ENCODE data around the gene TNFAIP8. TPM values are rescaled to one million over a fixed set of nuclear protein-coding genes. Genes with fewer than 3 reads are reported as not detected.

Gene TNFAIP8
- total and polyA plus RNA-seq, 10 of the 15 experiments (the other 5 are each of a cell fraction or from before 2014, with no cell fraction given), result 124 to 324 (median 177) TPM

- Histone ChIP-seq H3K4me3 (no peak overlapping the region; the same call in 1 of the 2 replicates), H2AFZ (ENCODE audit: control insufficient read depth, low read depth, low read length) (no peak overlapping the region), H3K27me3 (replicated peaks in 1 of 2; ENCODE audit: control insufficient read depth in 2 of 2, insufficient read depth in 2 of 2, low read length in 1 of 2) (no peaks in the 10 kb centered on the region), H3K36me3 (ENCODE audit: control insufficient read depth in 2 of 2, insufficient read depth in 2 of 2, low read length in 1 of 2) (peaks cover 7 to 15% of the 10 kb centered on the region in 2 experiments), H3K4me2 (ENCODE audit: control insufficient read depth, insufficient read depth) (peak overlapping the region; percentile 3; the same call in 1 of the 2 replicates), H4K20me1 (ENCODE audit: control insufficient read depth, insufficient read depth) (peaks cover 2% of the 10 kb centered on the region; the same call in 1 of the 2 replicates), H3K9ac (ENCODE audit: control insufficient read depth, insufficient read depth, low read length) (no peak overlapping the region), H3K27ac (ENCODE audit: control insufficient read depth, insufficient read depth) (peak overlapping the region; percentile 64), H3K79me2 (ENCODE audit: control insufficient read depth, insufficient read depth, low read length) (peaks cover 58% of the 10 kb centered on the region), H3K9me3 (replicated peaks; ENCODE audit: control insufficient read depth, insufficient read depth, low read length) (no peaks in the 10 kb centered on the region), H3K4me1 (ENCODE audit: control insufficient read depth, insufficient read depth, low read length) (peaks cover 77% of the 10 kb centered on the region)
- DNase-seq (ENCODE audit: low read depth, low spot score) (no peak), FAIRE-seq (no peak), ATAC-seq (peak; percentile 31)
- CTCF ChIA-PET, result interaction anchor here (1.0 to 2.8 kb wide), 3 partner anchors 8 to 33 kb away, joined by 3 to 9 read pairs (median 3); no protein-coding TSS in a partner anchor
- RAD21 ChIA-PET (ENCODE audit: unreplicated experiment), result interaction anchor here (0.7 to 4.0 kb wide), 6 partner anchors 15 to 83 kb away, joined by 3 to 17 read pairs (median 6); no protein-coding TSS in a partner anchor
- in situ Hi-C loops (cut with MboI) (loop anchor here (5.0 kb wide), 1 partner anchor 74 kb away; no protein-coding TSS in a partner anchor), intact Hi-C loops (cut with micrococcal nuclease; ENCODE audit: unreplicated experiment) (loop anchor here (2.0 to 5.0 kb wide), 4 partner anchors 29 to 324 kb away; partner anchors contain the start of genes DMXL1 and TNFAIP8)
- POLR2A ChIA-PET, result interaction anchor here (0.6 to 1.4 kb wide), 3 partner anchors 38 to 315 kb away, joined by 3 to 7 read pairs (median 4); no protein-coding TSS in a partner anchor
- 53% methylated on average over 6 of the region's 6 CpGs for WGBS (ENCODE audit: insufficient coverage, insufficient replicate concordance, low lambda C conversion rate, missing lambda C conversion rate)
- SMC1A ChIA-PET (ENCODE audit: uncharacterized antibody, unreplicated experiment), result interaction anchor here (1.0 to 26.7 kb wide), 6 partner anchors 10 to 58 kb away, joined by 3 to 583 read pairs (median 5); no protein-coding TSS in a partner anchor
- BruUV-seq (replicated peaks), result no TSS peak
- TF ChIP-seq EZH2 (IDR thresholded peaks at IDR 0.05; ENCODE audit: borderline replicate concordance, control insufficient read depth, low read depth, low read length) (no peak), ZNF384 (IDR thresholded peaks at IDR 0.05; ENCODE audit: borderline replicate concordance, low read depth, low read length) (no peak), KAT2A (conservative IDR thresholded peaks at IDR 0.05; ENCODE audit: control insufficient read depth, low read depth, low read length) (no peak), HCFC1 (IDR thresholded peaks at IDR 0.05; ENCODE audit: low read length) (no peak), IKZF1 (conservative IDR thresholded peaks at IDR 0.05) (no peak), NRF1 (conservative IDR thresholded peaks at IDR 0.05; ENCODE audit: low read depth, low read length) (no peak), IRF5 (IDR thresholded peaks at IDR 0.05; ENCODE audit: borderline replicate concordance) (no peak), ATF2 (IDR thresholded peaks at IDR 0.05; ENCODE audit: low read length) (no peak), MTA3 (IDR thresholded peaks at IDR 0.05; ENCODE audit: borderline replicate concordance, low read length) (no peak), KLF5 (IDR thresholded peaks at IDR 0.05; ENCODE audit: partially characterized antibody) (no peak), CREB1 (IDR thresholded peaks at IDR 0.05; ENCODE audit: low read depth) (no peak; the same call in 1 of the 2 replicates), CEBPZ (IDR thresholded peaks at IDR 0.05; ENCODE audit: low read depth, low read length) (no peak), RUNX3 (IDR thresholded peaks at IDR 0.05; ENCODE audit: low read length) (no peak), BHLHE40 (IDR thresholded peaks at IDR 0.05; ENCODE audit: borderline replicate concordance in 1 of 2, low read depth in 2 of 2, low read length in 1 of 2) (no peak), HSF1 (IDR thresholded peaks at IDR 0.05; ENCODE audit: low read depth, low read length) (no peak)
Measured at GRCh38 chr5:119396030-119396664, 40.3 kb downstream of the TNFAIP8 start.

Data from GM12878 (cell line).